GM19452 (cell line): ENCODE data around the gene EFS.
"Not testable (repeated sequence)": the region's sequence is repeated elsewhere in the genome, so short reads cannot be mapped to it uniquely, and the experiment has no call there.

Experiments used
- ATAC-seq: cut with Tn5 transposase; IDR thresholded peaks from one replicate; pipeline ENCODE4 v1.9.1; 2021; ENCODE audit not compliant: unreplicated experiment

Gene EFS, protein sequence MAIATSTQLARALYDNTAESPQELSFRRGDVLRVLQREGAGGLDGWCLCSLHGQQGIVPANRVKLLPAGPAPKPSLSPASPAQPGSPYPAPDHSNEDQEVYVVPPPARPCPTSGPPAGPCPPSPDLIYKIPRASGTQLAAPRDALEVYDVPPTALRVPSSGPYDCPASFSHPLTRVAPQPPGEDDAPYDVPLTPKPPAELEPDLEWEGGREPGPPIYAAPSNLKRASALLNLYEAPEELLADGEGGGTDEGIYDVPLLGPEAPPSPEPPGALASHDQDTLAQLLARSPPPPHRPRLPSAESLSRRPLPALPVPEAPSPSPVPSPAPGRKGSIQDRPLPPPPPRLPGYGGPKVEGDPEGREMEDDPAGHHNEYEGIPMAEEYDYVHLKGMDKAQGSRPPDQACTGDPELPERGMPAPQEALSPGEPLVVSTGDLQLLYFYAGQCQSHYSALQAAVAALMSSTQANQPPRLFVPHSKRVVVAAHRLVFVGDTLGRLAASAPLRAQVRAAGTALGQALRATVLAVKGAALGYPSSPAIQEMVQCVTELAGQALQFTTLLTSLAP

DNA sequence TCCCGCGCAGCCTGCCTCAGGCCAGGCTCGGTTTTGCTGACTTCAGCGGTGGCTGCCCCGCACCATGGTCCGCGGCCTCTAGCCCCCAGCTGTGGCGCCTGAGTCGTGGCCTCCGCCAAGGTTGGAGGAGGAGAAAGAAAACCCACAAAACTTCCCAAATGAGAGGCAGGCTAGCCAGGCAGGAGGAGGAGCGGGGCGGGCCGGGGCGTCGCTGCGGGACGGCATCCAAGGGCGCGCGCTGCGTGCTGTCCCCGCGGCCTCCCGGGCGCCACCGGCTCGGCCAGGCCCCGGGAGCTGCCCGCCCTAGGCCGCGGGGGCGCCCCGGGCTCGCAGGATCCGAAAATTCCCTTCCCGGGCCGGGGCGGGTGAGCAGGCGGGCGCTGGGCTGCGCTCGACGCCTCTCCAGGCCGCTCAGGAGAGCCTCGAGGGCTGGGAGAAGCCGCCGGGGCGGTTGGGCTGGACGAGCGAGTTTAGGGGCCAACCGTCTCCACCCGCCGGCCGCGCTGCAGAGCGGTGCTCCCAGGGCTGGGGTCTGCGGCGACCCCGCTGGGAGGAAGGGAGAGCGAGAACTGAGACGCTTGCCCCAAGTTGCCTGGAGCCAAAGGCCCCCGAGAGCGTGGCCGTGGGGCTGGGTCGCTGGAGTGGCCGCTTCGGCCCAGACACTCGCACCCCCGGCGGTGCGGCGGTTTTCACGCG is at the start of gene EFS:
Gene EFS, minus strand, starts transcription at position 137 of the 696 bp plus-strand sequence. CDS start 147 bp downstream, outside the sequence.
- ATAC-seq, result no peak

DNA sequence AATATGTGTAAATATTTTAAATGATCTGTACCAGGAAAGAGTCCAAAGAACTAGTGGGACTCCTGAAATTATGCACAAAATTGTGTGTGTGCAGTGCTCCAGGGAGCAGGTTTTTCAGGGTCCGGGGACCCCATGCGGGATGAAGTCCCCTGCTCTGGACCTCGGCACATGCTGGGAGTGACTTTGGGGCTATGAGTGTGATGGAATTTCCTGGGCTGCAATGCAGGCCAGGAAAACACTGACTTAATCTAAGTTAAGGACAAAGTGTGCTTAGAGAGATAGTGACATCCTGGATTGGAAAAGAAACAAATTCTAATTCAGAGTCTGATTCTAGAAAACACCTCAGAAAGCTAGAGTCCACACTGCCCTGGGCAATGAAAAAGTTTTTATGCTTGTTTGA is 49.3 kb upstream of the EFS start:
- no peak for ATAC-seq

DNA sequence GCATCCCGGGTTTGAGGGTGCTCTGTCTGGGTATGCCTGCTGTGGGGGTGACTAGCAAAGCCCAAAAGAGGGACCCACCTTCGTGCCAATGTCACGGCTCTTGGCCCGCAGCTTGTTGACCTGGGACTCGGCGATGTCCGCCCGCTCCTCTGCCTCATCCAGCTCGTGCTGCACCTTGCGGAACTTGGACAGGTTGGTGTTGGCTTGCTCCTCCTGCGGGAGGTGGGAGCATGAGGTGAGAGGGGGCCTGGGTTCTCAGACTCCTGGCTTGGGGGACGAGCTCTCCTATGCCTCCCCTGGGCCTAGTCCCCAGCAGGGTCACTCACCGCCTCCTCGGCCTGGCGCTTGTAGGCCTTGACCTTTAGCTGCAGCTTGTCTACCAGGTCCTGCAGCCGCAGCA is 48.7 kb upstream of the EFS start:
- ATAC-seq, result no peak

DNA sequence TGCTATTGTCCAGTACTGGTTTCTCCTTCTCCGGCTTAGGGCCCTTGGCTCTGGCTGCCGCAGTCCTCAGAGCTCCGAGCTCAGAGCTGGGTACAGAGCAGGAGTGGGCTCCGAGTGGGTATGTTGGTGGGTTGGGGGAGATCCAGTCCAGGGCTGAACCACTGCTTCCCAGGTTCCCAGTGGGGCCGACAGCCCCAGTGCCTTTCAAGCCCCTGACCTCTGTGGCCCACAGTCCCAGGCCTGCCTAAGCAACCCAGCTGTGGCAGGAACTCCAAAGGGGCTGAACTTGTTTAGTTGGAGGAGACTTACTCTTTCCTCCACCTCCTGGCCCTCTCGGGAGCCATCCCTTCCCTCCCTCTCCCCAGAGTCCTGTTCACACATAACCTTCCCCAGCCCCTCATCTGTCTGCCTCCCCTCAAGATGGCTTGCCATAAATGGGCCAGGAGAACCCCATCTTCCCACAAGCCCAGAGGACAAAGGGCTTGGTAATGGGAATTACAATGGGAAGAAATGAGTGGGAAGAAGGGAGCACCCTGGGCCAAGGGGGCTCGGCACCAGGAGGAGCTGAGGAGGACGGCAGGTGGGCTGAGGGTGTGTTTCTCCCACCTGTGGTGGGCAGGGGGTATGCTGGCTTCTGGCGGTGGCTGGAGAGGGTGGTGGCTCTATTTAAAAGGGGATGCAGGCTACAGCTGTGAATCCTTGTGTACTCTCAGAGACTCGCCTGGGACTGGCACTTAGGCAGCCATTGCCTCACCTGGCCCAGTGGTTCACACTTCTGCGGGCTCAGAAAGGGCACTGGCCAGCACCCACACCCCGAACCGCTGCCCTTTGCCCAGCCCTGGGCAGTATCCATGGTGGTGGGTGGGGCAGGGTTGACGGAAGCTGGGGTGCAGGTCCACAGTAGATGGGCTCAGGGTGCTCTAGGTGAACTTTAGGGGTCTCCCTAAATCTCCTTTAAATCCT is 46.9 kb upstream of the EFS start:
- ATAC-seq, result no peak

DNA sequence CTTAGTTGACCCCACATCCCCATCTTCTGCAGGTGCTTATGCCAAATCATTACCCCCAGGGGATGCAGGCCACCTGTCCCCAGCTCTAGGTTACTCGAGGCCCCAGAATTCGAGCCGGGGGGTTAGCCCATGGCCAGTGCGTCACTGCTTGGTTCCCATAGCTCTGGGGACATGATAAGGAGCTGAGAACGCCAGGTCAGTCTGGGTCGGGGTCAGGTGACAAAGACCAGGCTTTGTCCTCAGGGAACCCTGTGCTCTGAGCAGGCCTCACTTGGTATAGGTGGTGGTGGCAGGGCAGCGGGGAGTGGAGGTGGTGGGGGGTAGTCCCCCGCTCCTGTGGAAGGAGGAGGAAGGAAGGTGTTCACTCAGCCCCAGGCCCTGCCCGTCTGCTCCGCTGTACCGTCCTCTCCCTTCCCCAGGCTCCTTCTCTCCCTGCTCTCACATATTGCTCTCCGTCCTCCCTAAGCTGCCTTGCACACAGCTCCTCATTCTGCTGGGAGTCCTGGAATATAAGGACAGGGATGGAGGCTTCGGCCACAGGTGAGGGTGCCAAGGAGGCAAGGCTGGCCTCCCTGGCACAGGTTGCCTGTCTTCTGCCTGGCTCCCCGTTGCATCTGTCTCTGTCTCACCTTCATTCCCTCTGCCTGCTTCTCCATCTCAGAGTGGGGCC is 45.1 kb upstream of the EFS start:
- ATAC-seq, result no peak

DNA sequence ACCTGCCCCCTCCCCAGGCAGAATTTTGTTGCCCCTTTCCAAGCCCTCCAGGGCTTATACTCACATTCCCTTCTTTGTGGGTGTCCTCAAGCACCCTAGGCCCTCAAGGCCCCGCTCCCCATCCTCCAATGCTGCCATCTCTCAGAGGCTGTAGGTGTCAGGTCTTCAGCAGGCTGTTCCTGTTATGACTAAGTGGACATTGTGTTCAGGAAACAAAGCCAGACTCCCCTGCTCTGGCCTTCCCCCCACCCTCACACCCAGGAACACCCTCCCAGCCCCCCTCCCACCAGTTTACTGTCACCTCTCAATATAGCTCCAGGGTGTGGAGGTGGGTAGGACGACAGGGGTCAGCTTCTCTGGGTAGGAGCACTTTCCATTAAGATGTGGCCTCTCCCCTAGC is 44.5 kb upstream of the EFS start:
- no peak for ATAC-seq

DNA sequence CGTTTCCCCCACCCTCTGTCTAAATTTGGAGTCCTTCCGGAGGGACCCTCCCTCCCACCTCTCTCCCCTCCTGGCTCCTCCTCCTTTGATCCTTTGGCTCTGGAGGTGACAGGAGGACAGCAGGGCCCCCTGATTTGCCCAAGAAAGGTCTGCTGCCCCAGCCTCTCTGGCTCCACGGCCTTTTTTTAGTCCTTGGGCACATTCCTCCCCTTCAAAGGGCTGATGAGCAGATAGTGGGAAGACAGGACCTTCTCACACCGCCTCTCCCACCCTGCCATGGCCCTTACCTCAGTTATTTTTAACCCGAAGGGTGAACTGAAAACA is 43.3 kb upstream of the EFS start:
- no peak for ATAC-seq

DNA sequence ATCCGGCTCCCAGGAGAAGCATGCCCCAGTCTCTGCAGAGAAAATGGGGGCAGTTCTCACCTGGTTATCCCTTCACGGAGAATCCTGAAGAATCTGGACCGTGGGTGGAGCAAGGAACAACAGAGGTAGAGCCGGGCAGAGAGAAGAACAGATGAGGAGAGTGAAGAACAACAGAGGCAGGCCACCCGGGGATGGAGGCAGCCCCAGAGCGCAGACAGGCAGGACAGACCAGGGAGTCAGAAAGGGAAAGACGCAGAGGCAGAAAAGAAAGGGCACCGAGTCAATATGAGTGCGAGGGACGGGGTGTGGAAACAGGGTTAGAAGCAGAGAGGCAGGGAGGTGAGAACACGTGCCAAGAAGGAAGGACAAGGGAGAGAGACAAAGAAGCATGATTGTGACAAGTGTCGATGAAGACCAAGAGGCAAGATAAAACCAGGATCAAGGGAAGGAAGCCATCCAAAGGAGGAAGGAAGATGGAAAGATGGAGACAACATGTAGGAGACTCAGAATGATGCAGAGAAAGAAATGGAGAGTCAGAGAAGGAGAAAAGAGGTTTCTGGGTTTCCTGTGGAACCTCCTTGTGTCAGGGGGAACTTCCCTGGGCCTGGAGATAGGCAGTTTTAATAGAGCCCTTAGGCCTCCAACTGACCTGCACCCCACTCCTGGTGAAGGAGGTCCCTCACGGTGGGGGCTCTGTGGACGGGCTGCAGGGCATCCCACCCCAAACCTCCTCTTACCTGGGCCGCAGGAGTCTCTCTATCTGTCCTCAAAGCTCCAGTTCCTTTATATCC is 42.7 kb upstream of the EFS start, which contains the start of gene MYH6:
Gene MYH6, minus strand, starts transcription at position 758 of the 791 bp plus-strand sequence. CDS start 1,050 bp downstream, outside the sequence.
- no peak for ATAC-seq

DNA sequence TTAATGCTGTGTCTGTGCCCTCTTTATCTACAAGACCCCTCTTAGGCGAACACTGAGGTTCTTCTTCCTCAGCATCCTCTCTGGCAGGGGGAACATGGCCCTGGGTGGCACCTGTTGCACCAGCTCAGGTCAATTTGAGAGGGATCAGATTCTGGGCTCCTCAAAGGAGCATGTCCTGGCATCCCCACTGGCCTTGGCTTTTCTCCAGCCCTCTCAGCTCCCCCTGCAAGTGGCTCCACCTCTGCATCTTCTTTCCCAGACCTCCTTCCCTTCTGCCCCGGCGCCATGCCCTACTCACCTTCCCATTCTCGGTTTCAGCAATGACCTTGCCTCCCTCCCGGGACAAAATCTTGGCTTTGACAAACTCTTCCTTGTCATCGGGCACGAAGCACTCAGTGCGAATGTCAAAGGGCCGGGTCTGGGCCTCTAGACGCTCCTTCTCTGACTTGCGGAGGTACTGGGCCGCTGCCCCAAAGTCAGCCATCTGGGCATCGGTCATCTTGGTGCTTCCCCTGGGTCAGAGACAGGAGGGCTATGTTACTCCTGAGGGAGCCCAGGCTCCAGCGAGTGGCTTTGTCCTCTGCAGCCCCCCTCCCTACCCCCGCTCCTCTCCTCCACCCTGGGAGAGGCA is 41.9 kb upstream of the EFS start:
- ATAC-seq, result no peak

DNA sequence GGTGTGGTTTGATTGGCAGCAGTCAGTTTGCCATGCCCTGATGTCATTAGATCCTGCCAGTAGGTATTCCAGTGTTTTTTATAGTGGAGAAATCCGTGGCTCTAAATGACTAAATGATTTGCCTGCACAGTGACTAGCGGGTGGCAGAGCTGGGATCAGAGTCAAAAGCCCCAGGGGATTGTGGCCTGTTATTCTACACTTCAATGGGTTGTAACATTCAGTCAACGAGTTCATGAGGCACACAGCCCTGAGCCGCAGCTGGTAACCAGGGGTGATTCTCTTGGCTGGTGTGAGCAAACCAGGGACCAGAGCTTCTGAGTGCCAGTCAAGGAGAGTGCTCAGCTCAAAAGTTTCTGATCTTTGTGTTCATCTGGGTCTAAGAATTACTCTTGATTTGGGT is 41.3 kb upstream of the EFS start:
- ATAC-seq, result no peak

DNA sequence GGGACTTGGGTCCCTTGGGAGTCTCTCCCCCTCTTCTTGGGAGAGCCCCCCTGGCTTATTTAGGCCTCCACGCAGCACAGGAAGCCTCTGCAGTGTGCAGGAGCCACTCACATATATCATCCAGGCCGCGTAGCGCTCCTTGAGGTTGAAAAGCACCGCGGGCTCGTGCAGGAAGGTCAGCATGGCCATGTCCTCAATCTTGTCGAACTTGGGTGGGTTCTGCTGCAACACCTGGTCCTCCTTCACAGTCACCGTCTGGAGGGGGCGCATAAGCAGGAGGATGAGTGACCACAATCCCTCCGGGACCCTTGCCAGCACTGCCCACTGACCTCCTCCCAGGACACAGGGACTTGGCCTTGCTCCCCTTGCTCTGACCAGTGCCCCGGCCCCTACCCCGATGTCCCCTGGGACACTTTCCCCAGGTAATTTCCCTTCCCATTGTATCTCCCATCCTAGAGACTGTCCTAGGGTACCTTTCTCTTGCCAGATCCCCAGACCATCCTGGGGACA is 40.6 kb upstream of the EFS start:
- ATAC-seq, result no peak

DNA sequence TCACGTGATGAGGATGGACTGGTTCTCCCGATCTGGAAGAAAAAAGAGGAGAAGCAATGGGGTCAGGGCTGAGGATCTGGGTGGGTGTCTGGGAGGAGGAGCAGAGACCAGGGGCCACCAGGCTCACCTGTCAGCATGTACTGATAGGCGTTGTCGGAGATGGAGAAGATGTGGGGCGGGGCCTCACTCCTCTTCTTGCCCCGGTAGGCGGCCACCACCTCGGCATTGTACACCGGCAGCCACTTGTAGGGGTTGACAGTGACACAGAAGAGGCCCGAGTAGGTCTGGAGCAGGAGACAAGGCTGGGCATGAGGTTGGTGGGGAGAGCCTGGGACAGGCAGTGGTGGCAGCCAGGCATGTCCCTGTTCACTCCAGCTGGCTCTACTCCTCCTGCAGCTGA is 40.1 kb upstream of the EFS start:
- no peak for ATAC-seq

DNA sequence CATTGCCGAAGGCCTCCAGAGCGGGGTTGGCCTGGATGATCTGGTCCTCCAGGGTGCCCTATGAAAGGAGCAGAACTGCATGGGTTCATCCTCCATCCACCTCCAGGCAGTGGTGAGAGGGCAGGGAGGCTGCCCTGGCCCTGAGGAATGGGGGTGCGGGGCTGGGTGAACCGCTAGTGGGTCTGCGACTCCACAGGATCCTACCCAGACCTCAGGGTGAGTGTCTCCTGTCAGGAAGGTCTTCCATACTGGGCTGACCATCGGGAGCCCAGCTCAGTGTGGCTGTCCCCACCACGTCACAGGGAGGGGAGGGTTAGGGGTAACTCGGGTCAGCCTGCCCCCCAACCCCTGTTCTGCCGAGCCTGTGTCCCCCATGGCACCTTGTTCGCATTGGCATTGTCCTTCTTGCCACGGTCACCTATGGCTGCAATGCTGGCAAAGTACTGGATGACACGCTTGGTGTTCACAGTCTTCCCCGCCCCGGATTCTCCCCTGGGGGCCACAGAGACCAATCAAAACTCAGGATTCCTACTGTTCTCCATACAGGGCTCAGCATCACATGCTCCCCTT is 39.4 kb upstream of the EFS start:
- ATAC-seq, result no peak

DNA sequence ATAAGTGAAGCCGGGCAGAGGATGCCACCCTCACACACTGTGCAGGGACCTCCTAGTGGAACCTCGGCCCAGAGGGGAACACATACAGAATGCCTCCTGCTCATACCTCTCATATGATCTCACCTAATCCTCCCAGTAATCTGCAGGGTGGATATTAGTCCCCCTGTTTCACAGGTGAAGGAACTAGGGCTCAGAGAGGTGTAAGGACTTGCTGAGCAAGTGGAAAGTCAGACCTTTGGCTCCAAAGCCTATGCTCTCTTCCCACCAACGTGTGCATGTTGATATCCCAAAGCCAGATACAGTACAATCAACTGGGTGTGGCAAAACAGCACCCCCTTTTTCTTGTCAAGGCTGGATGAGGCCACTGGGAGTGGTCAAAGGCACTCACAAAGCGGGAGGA is 38.9 kb upstream of the EFS start:
- ATAC-seq, result no peak

DNA sequence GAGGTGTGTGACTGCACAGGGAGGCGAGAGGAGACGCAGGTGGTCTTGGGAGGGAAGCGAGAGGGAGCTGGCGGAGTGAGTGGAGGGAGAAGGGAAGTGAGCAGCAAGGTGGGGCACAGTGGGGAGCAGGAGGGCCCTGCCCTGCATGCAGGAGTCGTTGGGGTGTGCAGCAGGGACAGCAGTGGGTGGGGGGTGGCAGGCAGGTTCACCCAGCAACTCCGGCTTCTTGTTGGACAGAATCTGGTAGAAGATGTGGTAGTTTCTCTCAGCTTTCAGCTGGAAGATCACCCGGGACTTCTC is 38.1 kb upstream of the EFS start:
- ATAC-seq, result no peak

DNA sequence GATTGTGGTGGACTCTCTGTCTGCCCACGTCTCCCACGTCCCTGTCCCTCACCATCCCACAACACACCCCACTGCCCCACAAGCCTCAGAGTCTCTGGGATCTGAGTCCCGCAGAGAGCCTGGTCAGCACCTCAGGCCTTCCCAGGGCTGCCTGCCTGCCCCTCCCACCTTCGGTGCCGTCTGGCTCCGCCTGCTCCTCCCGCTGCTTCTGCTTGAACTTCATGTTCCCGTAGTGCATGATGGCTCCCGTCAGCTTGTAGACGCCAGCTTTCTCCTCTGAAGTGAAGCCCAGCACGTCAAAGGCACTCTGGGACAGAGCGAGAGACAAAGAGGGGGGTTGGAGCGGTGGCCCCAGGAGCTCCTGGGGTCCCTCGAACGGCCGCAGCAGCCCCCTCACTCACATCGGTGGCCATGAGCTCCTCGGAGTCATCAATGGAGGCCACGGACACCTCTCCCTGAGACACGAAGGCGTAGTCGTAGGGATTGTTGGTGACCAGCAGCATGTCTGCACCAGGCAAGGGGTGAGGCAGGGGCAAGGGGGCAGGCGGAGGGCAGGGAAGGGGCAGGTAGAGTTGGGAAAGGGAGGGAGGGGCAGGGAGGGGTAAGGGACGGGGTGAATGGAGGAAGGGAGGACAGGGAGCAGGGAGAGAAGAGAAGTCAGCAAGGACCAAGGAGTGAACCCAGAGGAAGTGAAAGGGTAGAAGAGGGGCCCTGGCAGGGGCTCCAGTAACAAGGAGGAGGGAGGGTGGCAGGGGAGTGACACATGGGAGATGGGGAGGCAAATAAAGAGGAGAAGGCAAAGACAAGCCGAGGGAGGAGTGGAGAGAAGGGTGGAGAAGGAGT is 37.5 kb upstream of the EFS start:
- no peak for ATAC-seq

DNA sequence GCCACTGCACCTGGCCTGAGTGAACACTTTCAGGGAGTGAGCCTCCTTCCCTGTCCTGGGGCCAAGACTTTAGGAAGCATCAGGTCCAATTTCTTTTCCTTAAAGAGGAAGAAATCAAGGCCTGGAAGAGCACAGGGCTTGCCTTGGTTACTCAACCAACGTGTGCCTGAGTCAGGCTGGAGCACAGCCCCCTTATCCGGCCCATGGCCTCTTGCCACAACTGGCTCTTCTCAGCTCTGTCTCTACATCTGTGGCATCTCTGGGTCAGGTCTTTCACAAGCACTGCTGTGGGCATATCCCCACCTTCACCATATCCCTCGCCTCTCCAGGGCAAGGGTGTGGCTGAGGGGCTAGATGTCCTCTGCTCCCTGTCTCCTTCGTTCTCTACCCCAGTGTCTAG is 36.3 kb upstream of the EFS start:
- ATAC-seq, result no peak

DNA sequence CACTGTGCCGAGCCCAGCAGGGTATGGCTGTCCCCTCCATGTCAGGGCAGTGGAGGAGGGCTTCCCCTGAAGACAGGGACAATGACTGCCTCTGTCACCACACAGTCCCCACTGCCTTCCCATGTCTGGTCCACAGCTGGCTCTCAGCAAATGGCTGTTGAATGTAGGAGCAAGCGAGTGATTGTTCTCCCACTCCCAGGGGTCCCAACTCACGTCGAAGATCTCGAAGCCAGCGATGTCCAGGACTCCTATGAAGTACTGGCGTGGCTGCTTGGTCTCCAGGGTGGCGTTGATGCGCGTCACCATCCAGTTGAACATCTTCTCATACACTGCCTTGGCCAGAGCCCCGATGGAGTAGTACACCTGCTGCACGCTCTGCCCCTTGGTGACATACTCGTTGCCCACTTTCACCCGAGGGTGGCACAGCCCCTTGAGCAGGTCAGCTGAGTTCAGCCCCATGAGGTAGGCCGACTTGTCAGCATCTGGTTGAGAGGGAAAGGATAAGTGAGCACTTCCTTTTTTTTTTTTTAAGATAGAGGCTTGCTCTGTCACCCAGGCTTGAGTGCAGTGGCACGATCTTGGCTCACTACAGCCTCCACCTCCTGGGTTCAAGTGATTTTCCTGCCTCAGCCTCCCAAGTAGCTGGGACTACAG is 35.7 kb upstream of the EFS start:
- ATAC-seq, result not testable (repeated sequence)
